Mucosa of gallbladder (tissue), 1 donor: ENCODE results near the gene IZUMO4. TPM values are rescaled to one million over a fixed set of nuclear protein-coding genes. Genes with fewer than 3 reads are reported as not detected.

Experiments used
- DNase-seq: peaks from one replicate; pipeline ENCODE4 v3.0.0-alpha.2; 2020; ENCODE audit warnings: low spot score
- total RNA-seq: library from RNA; stranded (reverse); gene quantifications from one replicate; pipeline ENCODE4 v1.2.1, GENCODE V29; 2021
- donor health status: DM: no; HTN: no; CAD: no.

Gene IZUMO4
- total RNA-seq, 1 donor from 2014 or later = 11.5 TPM

- no peak for DNase-seq
Measured at GRCh38 chr19:2108251-2109016, 11.7 kb downstream of the IZUMO4 start.

GRCh38 chr19:2109046-2109864 lies 12.5 kb downstream of the IZUMO4 start:
- no peak for DNase-seq

DNA sequence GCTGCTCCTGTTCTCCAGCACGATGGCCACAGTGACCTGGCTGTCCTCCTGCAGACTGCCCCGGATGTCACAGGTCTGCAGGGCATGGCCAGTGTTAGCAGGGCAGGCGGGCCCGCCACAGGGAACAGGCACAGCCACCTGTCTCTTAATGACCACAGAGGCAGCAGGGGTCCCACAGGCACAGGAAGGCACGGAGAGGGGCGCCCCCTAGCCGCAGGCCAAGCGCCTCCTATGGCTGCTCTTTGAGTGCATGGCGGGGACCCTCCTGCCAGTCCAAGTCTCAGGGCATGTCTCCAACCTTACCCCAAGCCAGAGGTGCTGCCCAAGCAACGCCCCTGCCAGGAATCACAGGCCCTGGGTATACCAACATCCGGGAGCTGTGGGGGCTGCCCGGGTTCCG lies 14.1 kb downstream of the IZUMO4 start:
- DNase-seq = no peak

DNA sequence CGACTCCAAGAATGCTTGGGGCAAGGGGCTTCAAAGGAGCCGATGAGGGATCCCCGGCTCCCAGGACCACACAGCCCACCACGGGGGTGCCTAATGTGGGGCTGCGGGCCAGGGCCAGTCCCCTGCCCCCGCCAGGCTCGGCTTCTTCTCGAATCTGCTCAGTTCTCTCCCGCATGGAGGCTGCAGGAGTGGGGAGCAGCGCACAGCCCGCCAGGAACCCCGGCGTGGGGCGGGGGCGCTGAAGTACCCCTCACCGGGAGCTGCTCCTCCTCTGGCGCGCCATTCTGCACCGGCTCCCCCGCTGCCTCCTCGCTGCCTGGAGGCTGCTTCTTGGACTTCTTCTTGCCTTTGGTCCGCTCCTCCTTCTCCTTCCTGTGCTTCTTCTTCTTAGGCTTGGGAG lies 14.7 kb downstream of the IZUMO4 start:
- no peak for DNase-seq

- no peak for DNase-seq
Measured at GRCh38 chr19:2111886-2112285, 15.2 kb downstream of the IZUMO4 start.

- no peak for DNase-seq
Measured at GRCh38 chr19:2112516-2113320, 16.0 kb downstream of the IZUMO4 start.

- DNase-seq = no peak
Measured at GRCh38 chr19:2113439-2114211, 16.9 kb downstream of the IZUMO4 start.

DNA sequence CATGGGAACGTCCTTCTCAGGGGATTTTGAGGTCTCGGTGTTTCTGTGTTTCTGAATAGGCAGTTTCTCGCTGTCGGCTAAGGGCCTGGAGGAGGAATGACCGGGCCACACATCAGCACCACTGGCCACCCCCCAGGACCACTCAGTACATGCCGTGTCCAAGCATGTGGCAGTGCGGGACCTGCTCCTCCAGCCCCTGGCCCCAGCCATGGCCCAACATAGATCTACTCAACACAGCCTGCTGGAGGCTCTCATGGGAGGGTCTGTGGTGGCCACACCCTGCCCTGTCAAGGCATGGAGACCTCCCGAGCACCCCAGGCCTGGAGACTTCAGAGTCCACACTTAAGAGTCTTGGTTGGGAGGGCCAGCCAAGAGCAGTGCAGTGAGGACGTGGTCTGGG lies 17.5 kb downstream of the IZUMO4 start:
- no peak for DNase-seq

DNA sequence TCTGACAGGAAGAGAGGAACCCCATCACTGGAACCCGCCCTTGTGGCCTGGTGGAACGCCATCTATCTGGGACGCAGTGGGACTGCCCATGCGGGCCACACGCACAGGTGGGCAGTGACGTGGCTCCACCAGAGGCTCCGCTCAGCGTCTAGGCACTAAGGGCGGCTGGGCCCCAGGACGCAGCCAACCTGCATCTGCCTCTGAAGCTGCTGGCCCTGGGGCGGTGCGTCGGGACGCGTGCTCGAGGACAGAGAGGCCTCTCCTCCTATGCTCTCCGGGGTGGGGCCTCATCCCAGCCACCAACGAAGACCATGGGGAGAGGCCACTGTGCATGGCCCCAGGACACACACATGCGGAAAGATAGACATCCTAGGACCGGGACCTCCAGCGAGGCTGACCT lies 18.1 kb downstream of the IZUMO4 start:
- no peak for DNase-seq

DNA sequence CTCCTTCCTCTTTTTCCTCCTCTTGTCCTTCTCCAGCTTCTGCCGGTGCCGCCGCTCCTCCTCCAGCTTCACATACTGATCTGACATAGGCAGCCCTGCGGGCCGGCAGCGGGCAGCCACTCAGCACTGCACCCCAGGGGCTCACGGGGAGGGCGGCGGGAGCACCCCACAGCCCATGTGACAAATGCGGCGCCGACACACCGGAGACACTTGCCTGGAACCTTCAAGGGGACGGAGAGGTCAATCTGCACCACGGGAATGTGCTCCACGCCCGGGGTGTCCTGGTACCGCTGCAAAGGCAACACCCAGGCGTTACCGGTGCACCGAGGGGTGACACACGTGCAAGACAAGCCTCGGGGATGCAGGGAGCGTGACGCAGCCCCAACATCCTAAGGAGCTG lies 18.6 kb downstream of the IZUMO4 start:
- DNase-seq = no peak

- DNase-seq = no peak
Measured at GRCh38 chr19:2115911-2116426, 19.3 kb downstream of the IZUMO4 start.

DNA sequence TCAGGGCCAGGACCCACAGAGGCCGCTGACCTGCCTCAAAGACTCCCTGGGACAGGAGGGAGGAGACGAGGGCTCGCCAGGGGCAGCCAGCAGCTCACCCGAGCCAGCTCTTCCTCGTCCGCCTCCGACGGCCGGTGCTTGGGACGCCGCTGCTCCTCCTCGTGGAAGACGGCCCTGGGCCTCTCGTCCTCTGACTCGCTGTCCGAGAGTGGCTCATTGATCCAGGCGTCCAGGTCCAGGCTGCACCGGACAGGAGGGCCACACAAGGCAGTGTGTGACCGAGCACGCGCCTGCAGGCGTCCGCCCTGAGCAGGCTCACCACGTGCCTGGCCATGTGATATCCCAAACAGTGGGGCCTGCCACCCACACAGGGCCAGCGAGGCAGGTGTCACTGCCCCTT lies 19.8 kb downstream of the IZUMO4 start:
- no peak for DNase-seq

- no peak for DNase-seq
Measured at GRCh38 chr19:2117215-2117960, 20.7 kb downstream of the IZUMO4 start.

GRCh38 chr19:2118438-2118837 lies 21.7 kb downstream of the IZUMO4 start:
- DNase-seq = no peak

- DNase-seq = no peak
Measured at GRCh38 chr19:2119921-2120785, 23.4 kb downstream of the IZUMO4 start.

GRCh38 chr19:2120821-2121220 lies 24.1 kb downstream of the IZUMO4 start:
- no peak for DNase-seq

- no peak for DNase-seq
Measured at GRCh38 chr19:2121416-2122051, 24.8 kb downstream of the IZUMO4 start.

DNA sequence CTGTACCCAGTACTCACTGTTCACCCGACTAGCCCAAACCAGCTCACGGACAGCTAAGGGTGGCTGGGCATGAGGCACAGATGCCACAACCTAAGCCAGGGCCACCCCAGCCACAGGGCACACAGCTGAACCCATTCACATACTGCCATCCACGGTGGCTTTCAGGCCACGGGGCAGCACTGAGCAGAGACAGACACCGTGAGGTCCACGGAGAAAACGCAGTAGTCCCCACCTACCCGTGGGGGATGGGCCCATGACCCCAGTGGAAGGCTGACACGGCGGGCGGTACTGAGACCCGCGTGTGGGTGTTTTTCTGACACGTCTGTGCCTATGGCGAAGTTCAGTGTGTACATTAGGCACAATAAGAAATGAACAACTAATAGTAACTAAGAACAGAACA lies 25.5 kb downstream of the IZUMO4 start:
- no peak for DNase-seq

- DNase-seq = no peak
Measured at GRCh38 chr19:2122982-2123381, 26.3 kb downstream of the IZUMO4 start.
